HG03280 (cell line): ENCODE data around the gene VSTM5.

ENCODE experiments used
- ATAC-seq: cut with Tn5 transposase; IDR thresholded peaks from one replicate; pipeline ENCODE4 v1.9.1; 2021; ENCODE audit warnings: mild to moderate bottlenecking, moderate library complexity; ENCODE audit not compliant: unreplicated experiment

The VSTM5 gene

GRCh38 chr11:93843906-93844305 lies 6.5 kb downstream of the VSTM5 start:
- no peak for ATAC-seq

GRCh38 chr11:93842461-93842860 lies 8.0 kb downstream of the VSTM5 start:
- ATAC-seq: no peak

DNA sequence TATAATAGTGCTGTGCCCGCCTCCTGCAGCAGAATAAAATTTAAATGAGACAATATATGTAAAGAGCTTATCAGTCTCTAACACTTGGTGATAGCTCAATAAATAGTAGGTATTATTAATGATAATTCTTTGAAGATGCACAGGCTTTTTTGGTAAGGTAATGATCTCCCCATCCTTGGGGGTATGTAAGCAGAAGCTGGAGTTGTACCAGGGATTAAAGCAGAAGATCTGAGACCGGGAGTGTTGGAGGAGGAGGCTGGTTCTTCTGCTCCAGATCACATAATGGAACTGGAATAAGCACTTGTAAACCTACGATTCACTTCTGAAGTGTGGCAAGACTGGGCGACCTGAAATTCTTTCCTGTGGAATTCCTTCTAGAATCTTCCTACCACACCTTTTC lies 8.4 kb downstream of the VSTM5 start:
- ATAC-seq: no peak

- ATAC-seq: no peak
These were observed 9.0 kb downstream of the VSTM5 start for GRCh38 chr11:93841446-93841845.

DNA sequence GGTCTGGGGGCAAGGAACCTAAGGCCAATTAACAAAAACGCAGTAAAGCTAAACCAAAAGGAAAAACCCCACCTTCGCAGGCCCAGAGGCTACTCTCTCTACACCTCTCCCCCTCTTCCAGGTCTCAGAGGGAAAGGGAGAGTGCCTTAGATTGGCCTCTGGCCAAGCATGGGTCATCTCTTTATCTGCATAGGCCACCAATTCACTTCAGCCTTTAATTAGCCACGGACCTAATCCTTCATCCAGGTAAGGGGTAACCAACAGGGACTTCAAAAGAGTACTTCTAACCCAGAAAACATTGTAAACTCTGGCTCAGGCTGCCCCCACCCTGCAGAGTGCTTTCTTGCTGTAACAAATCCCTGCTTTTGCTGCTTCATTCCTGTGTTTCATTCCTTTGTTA lies 9.4 kb downstream of the VSTM5 start:
- no peak for ATAC-seq

DNA sequence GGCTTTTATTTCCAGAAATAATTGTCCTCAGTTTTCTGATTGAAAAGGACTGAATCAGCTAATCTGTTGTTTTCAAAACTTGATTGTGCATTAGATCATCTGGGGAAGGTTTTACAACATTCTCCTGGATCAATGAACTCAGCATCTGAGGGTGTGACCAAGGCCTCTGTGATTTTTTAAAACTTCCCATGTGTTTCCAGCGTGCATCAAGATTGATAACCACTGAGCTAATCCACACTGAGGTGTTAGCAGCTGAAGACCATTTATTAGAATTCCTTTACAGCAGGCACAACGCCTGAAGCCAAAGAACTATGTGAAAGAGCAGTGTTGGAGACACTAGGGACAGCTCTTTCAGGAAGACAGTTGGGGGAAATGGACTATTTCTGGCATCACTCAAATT lies 10.2 kb downstream of the VSTM5 start:
- no peak for ATAC-seq

DNA sequence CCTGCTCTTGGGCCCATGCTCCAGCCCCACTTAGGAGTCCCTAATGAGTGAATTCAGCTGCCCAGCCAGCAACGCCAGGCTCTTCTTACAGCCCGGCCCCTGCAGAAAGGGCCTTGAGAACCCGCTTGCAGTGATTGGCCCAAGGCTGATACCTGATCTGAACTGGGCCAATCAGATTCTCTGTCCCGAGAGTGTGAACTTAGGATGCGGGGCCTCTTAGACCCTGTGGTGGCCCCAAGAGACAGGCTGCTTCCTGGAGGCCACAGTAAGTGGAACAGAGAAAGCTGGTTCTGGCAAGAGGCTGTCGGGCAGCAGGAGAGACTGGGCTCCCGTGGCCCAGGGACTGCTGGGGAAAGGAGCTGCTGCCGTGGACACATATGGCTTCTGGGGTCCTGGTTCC lies 11.5 kb downstream of the VSTM5 start:
- no peak for ATAC-seq

DNA sequence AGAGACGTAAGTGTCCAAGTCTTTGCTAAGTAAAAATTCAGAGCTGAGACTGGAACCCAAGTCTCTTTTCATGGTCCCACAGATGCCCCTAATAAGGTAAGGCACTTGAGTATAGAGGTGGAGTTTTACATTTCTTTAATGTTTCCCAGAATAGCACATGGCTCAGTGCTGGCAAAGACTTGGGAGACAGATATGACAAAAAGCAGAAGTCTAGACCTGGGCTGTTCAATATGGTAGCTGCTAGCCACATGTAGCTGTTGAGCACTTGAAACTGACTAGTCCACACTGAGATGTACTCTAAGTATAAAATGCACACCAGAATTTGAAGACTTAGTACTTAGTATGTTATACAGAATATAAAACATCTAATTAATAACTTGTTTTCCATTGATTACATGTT lies 17.6 kb downstream of the VSTM5 start:
- ATAC-seq: no peak

DNA sequence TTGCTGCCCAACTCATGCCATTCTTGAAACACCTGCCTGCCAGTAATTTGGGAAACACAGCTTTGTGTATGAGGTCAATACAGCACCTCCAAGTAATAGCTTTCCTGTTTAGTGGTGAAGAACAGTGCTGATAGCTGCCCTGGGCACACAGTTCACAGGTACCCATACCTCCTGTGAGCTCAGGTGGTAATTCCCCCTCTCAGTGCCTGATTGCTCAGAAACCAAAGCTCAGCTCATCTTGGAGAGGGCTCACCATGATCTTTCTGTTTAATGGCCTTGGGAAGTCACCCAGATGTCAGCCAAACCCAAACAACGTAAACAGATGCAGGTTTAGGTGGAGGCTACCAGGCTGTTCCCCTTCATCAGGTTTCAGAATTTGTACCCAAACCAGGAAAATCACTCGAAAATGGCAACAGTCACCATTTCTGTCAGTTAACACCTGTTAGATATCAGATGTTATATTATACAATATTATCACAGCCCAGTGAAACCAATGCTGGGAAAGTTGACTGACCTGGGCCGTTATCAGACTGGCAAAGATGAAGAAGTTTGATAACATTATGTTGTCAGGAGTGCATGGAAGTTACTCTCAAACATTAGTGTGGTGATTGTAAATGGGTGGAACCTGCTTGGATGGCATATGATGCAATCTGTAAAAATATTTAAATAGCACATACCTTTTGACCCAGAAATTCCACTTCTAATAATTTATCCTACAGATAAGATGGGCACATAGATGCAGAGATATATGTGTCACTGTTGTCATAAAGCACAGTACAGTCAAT lies 18.9 kb downstream of the VSTM5 start:
- ATAC-seq: no peak

DNA sequence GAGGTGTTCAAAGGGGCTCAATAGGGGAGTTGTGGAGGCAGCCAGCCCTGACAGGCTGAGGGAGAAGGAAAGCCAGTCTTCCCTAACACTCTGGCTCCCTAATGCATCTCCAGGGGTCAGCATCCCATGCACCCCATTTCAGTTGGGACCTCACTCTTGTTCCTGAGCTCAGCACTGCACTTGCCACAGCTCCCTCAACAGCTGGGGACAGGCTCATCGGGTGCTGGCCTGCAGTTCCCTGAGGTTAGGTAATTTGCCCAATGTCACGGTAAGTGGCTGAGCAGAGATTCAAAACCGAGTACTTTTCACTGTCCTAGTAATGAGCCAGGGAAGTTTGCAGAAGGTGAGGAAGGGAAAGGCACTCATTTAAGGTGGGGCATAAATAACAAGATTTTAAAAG lies 20.8 kb downstream of the VSTM5 start:
- ATAC-seq: no peak

DNA sequence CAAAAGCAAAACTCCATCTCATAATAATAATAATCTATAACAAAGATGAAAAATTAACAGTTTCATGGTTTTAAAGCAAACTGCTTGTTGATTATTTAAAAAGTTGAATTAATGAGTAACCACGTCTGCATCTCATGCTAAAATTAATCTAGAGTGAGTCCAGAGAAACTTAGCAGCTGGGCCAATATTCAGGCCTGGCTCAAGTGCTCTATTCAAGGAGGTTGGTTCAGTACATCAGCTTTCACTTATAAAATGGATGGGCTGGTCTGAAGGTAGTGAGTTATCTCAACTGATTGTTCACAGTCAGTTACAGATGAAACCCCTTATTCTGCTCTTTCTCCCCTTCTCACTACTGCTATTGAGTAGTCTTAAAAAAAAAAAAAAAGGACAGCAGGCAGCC lies 23.1 kb downstream of the VSTM5 start:
- no peak for ATAC-seq

GRCh38 chr11:93823210-93823609 lies 27.2 kb downstream of the VSTM5 start:
- ATAC-seq: no peak

DNA sequence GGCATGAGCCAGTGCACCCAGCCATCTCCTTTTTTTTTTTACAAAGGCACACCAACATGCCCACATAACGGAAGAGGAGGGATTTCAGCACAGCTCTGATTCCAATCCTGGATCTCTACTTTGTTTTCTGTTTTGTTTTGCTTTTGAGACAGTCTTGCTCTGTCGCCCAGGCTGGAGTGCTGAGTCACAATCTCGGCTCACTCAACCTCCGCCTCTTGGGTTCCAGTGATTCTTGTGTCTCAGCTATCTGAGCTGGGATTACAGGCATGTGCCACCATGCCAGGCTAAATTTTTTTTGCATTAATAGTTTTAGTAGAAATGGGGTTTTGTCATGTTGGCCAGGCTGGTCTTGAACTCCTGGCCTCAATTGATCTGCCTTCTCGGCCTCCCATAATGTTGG lies 28.1 kb downstream of the VSTM5 start:
- ATAC-seq: no peak

GRCh38 chr11:93821617-93822016 lies 28.8 kb downstream of the VSTM5 start:
- ATAC-seq: no peak

GRCh38 chr11:93820847-93821246 lies 29.6 kb downstream of the VSTM5 start:
- ATAC-seq: no peak

GRCh38 chr11:93819966-93820695 lies 30.3 kb downstream of the VSTM5 start:
- ATAC-seq: no peak

GRCh38 chr11:93817426-93818348 lies 32.7 kb downstream of the VSTM5 start:
- ATAC-seq: no peak

- no peak for ATAC-seq
These were observed 35.3 kb downstream of the VSTM5 start for GRCh38 chr11:93814966-93815633.

- ATAC-seq: no peak
These were observed 36.4 kb downstream of the VSTM5 start for GRCh38 chr11:93813974-93814373.

DNA sequence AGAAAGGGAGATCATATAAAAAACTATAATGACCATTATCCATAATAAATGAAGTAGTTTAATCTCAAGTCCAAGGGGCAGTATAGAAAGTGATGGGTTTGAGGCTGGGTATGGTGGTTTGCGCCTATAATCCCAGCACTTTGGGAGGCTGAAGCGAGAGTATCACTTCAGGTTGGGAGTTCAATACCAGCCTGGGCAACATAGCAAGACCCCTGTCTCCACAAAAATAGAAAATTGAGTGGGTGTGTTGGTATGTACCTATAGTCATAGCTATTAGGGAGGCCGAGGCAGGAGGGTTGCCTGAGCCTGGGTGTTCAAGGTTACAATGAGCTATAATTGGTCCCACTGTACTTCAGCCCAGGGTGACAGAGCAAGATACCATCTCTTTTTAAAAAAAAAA lies 42.4 kb downstream of the VSTM5 start:
- ATAC-seq: no peak

DNA sequence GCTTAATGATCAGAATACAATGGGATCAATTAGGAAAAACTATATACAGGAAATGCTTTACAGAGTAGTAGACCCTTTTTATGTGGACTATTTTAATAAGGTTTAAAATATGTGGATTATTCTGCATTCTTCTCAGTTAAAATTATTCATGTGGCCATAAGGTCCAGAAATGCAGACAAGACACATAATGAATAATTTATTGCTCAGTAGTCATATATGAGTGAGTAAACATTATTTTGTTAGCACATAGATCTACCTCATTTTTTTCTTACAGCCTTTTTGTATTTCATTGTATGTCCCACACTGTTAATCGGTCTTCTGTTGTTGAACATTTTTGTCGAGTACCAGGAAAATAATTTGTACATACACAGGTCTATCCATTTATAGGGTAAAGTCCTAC lies 45.5 kb downstream of the VSTM5 start:
- no peak for ATAC-seq
